ENCODE results near the gene TUBAL3.

DNA sequence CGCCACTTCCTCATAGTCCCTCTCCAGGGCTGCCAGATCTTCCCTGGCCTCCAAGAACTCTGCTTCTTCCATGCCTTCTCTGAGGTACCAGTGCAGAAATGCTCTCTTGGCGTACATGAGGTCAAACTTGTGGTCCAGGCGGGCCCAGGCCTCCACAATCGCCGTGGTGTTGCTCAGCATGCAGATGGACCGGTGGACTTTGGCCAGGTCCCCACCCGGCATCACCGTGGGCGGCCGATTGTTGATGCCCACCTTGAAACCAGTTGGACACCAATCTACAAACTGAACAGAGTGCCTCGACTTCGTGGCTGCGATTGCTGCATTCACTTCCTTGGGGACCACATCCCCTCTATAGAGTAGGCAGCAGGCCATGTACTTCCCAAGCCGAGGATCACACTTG, 11.1 kb downstream of the TUBAL3 start:
- TF ChIP-seq, protein P1, sequence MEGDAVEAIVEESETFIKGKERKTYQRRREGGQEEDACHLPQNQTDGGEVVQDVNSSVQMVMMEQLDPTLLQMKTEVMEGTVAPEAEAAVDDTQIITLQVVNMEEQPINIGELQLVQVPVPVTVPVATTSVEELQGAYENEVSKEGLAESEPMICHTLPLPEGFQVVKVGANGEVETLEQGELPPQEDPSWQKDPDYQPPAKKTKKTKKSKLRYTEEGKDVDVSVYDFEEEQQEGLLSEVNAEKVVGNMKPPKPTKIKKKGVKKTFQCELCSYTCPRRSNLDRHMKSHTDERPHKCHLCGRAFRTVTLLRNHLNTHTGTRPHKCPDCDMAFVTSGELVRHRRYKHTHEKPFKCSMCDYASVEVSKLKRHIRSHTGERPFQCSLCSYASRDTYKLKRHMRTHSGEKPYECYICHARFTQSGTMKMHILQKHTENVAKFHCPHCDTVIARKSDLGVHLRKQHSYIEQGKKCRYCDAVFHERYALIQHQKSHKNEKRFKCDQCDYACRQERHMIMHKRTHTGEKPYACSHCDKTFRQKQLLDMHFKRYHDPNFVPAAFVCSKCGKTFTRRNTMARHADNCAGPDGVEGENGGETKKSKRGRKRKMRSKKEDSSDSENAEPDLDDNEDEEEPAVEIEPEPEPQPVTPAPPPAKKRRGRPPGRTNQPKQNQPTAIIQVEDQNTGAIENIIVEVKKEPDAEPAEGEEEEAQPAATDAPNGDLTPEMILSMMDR (IDR thresholded peaks at IDR 0.05; ENCODE audit: insufficient read depth, low read depth, low read length) = no peak
- TF ChIP-seq EZH2 (IDR thresholded peaks at IDR 0.05; ENCODE audit: insufficient read depth, low read length) = no peak

Data from astrocyte (in vitro differentiated cells and primary cell).